GM12878 (cell line): ENCODE data around the gene TMEM30A.

ENCODE experiments used
- ATF3 ChIP-seq: IDR thresholded peaks from 2 replicates; pipeline ENCODE4 v1.6.1; 2011; ENCODE audit warnings: low read depth, mild to moderate bottlenecking, low read length, moderate library complexity, borderline replicate concordance; ENCODE audit errors: extremely low read depth
- POLR2A ChIP-seq: IDR thresholded peaks from 2 replicates; pipeline ENCODE4 v1.6.1; 2011; ENCODE audit warnings: low read depth, mild to moderate bottlenecking, low read length
- POLR2AphosphoS5 ChIP-seq: IDR thresholded peaks from 2 replicates; pipeline ENCODE4 v1.6.1; 2011; ENCODE audit warnings: mild to moderate bottlenecking, low read length, inconsistent platforms
- USF1 ChIP-seq: IDR thresholded peaks from 2 replicates; pipeline ENCODE4 v1.6.1; 2011; ENCODE audit warnings: borderline replicate concordance, low read depth, mild to moderate bottlenecking, moderate library complexity, mixed read lengths, low read length; ENCODE audit not compliant: insufficient read depth; ENCODE audit errors: extremely low read length
- TF ChIP-seq, protein P1 (sequence below): fragments of 150-350 bp; IDR thresholded peaks from 2 replicates; pipeline ENCODE4 v1.6.1; 2014; ENCODE audit warnings: mild to moderate bottlenecking, low read depth, low read length
- TF ChIP-seq, protein P2 (sequence below), 3 experiments: IDR thresholded peaks in 2 of 3; conservative IDR thresholded peaks in 1 of 3; 2 replicates each; pipeline ENCODE4 v1.5.1; 2011; ENCODE audit warnings: low read depth in 3 of 3, low read length in 3 of 3, mild to moderate bottlenecking in 3 of 3, control low read depth in 2 of 3, moderate library complexity in 2 of 3, inconsistent platforms in 1 of 3, mixed read lengths in 1 of 3; ENCODE audit not compliant: control insufficient read depth in 2 of 3, insufficient read depth in 1 of 3; ENCODE audit errors: extremely low read depth in 1 of 3

GRCh38 chr6:75279418-75279817 is 5.2 kb downstream of the TMEM30A start:
- no peak for TF ChIP-seq ATF3
- TF ChIP-seq, protein P1, sequence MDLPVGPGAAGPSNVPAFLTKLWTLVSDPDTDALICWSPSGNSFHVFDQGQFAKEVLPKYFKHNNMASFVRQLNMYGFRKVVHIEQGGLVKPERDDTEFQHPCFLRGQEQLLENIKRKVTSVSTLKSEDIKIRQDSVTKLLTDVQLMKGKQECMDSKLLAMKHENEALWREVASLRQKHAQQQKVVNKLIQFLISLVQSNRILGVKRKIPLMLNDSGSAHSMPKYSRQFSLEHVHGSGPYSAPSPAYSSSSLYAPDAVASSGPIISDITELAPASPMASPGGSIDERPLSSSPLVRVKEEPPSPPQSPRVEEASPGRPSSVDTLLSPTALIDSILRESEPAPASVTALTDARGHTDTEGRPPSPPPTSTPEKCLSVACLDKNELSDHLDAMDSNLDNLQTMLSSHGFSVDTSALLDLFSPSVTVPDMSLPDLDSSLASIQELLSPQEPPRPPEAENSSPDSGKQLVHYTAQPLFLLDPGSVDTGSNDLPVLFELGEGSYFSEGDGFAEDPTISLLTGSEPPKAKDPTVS, result no peak
- TF ChIP-seq POLR2AphosphoS5, result no peak
- TF ChIP-seq, protein P2, sequence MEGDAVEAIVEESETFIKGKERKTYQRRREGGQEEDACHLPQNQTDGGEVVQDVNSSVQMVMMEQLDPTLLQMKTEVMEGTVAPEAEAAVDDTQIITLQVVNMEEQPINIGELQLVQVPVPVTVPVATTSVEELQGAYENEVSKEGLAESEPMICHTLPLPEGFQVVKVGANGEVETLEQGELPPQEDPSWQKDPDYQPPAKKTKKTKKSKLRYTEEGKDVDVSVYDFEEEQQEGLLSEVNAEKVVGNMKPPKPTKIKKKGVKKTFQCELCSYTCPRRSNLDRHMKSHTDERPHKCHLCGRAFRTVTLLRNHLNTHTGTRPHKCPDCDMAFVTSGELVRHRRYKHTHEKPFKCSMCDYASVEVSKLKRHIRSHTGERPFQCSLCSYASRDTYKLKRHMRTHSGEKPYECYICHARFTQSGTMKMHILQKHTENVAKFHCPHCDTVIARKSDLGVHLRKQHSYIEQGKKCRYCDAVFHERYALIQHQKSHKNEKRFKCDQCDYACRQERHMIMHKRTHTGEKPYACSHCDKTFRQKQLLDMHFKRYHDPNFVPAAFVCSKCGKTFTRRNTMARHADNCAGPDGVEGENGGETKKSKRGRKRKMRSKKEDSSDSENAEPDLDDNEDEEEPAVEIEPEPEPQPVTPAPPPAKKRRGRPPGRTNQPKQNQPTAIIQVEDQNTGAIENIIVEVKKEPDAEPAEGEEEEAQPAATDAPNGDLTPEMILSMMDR (IDR thresholded peaks at IDR 0.05 in 2 of 3, conservative IDR thresholded peaks at IDR 0.05 in 1 of 3; ENCODE audit: control insufficient read depth in 2 of 3, extremely low read depth in 1 of 3, insufficient read depth in 1 of 3, low read depth in 3 of 3, low read length in 3 of 3), result no peak
- TF ChIP-seq POLR2A, result no peak
- no peak for TF ChIP-seq USF1
